Mucosa of rectum (tissue), 2 donors: ENCODE data around the gene FAM222A.

Experiments used
- H3K27ac ChIP-seq, 2 donors: one replicate each; pipeline ENCODE4 v1.7.0; 2013; ENCODE audit warnings: inconsistent platforms in 2 of 2, low read depth in 2 of 2, low read length in 2 of 2
- H3K27me3 ChIP-seq, 2 donors: one replicate each; pipeline ENCODE4 v1.7.0; 2013; ENCODE audit warnings: low read length in 2 of 2; ENCODE audit not compliant: control insufficient read depth in 2 of 2, insufficient read depth in 2 of 2
- H3K36me3 ChIP-seq, 2 donors: one replicate each; pipeline ENCODE4 v1.7.0; 2013; ENCODE audit warnings: low read length in 2 of 2; ENCODE audit not compliant: control insufficient read depth in 2 of 2, insufficient read depth in 2 of 2
- H3K4me1 ChIP-seq, 2 donors: one replicate each; pipeline ENCODE4 v1.7.0; 2013; ENCODE audit warnings: low read length in 2 of 2, mild to moderate bottlenecking in 1 of 2; ENCODE audit not compliant: control insufficient read depth in 2 of 2, insufficient read depth in 2 of 2
- H3K4me3 ChIP-seq, 2 donors: one replicate each; pipeline ENCODE4 v1.7.0; 2013; ENCODE audit warnings: low read length in 2 of 2
- H3K9ac ChIP-seq, 2 donors: one replicate each; pipeline ENCODE4 v1.7.0; 2013; ENCODE audit warnings: low read length in 2 of 2, low read depth in 1 of 2, mild to moderate bottlenecking in 1 of 2
- H3K9me3 ChIP-seq, 2 donors: one replicate each; pipeline ENCODE4 v1.7.0; 2013; ENCODE audit warnings: low read length in 2 of 2; ENCODE audit not compliant: control insufficient read depth in 2 of 2
- donor health status: healthy.
- donor health status: Normal muscosa, but diverticular disease.

FAM222A gene

GRCh38 chr12:109786799-109787198 is 73.2 kb downstream of the FAM222A start:
- no peaks in the 10 kb centered on the region for H3K4me1 ChIP-seq
- H3K27ac ChIP-seq: no peak overlapping the region
- no peak overlapping the region for H3K9ac ChIP-seq
- no peaks in the 10 kb centered on the region for H3K36me3 ChIP-seq
- H3K9me3 ChIP-seq: no peaks in the 10 kb centered on the region
- H3K27me3 ChIP-seq: peaks cover 0 to 2% of the 10 kb centered on the region in 2 donors
- no peak overlapping the region for H3K4me3 ChIP-seq

- Histone ChIP-seq H3K27me3 (peaks cover 0 to 2% of the 10 kb centered on the region in 2 donors), H3K9ac (no peak overlapping the region), H3K36me3 (no peaks in the 10 kb centered on the region), H3K4me1 (no peaks in the 10 kb centered on the region), H3K4me3 (no peak overlapping the region), H3K9me3 (no peaks in the 10 kb centered on the region), H3K27ac (no peak overlapping the region)
These were observed 76.0 kb downstream of the FAM222A start for GRCh38 chr12:109789526-109790048.

- peaks cover 0 to 2% of the 10 kb centered on the region in 2 donors for H3K27me3 ChIP-seq
- no peak overlapping the region for H3K4me3 ChIP-seq
- no peak overlapping the region for H3K9ac ChIP-seq
- no peaks in the 10 kb centered on the region for H3K4me1 ChIP-seq
- no peak overlapping the region for H3K27ac ChIP-seq
- H3K36me3 ChIP-seq: no peaks in the 10 kb centered on the region
- H3K9me3 ChIP-seq: no peaks in the 10 kb centered on the region
These were observed 79.4 kb downstream of the FAM222A start for GRCh38 chr12:109792992-109793391.

- H3K27me3 ChIP-seq: peaks cover 0 to 2% of the 10 kb centered on the region in 2 donors
- H3K4me3 ChIP-seq: no peak overlapping the region
- no peaks in the 10 kb centered on the region for H3K36me3 ChIP-seq
- H3K9me3 ChIP-seq: no peaks in the 10 kb centered on the region
- H3K4me1 ChIP-seq: no peaks in the 10 kb centered on the region
- no peak overlapping the region for H3K9ac ChIP-seq
- H3K27ac ChIP-seq: no peak overlapping the region
These were observed 79.8 kb downstream of the FAM222A start for GRCh38 chr12:109793411-109793810.

GRCh38 chr12:109793826-109794501 is 80.3 kb downstream of the FAM222A start:
- Histone ChIP-seq H3K27ac (no peak overlapping the region), H3K27me3 (no peaks in the 10 kb centered on the region), H3K9ac (no peak overlapping the region), H3K9me3 (no peaks in the 10 kb centered on the region), H3K36me3 (no peaks in the 10 kb centered on the region), H3K4me1 (no peaks in the 10 kb centered on the region), H3K4me3 (no peak overlapping the region)

GRCh38 chr12:109795023-109795422 is 81.4 kb downstream of the FAM222A start:
- H3K9me3 ChIP-seq: no peaks in the 10 kb centered on the region
- no peak overlapping the region for H3K4me3 ChIP-seq
- H3K4me1 ChIP-seq: no peaks in the 10 kb centered on the region
- no peak overlapping the region for H3K9ac ChIP-seq
- H3K36me3 ChIP-seq: no peaks in the 10 kb centered on the region
- no peak overlapping the region for H3K27ac ChIP-seq
- H3K27me3 ChIP-seq: no peaks in the 10 kb centered on the region

- H3K9ac ChIP-seq: no peak overlapping the region
- H3K4me1 ChIP-seq: no peaks in the 10 kb centered on the region
- no peak overlapping the region for H3K27ac ChIP-seq
- no peaks in the 10 kb centered on the region for H3K27me3 ChIP-seq
- no peaks in the 10 kb centered on the region for H3K36me3 ChIP-seq
- H3K9me3 ChIP-seq: no peaks in the 10 kb centered on the region
- H3K4me3 ChIP-seq: no peak overlapping the region
These were observed 82.4 kb downstream of the FAM222A start for GRCh38 chr12:109796057-109796456.

GRCh38 chr12:109797905-109798669 is 84.5 kb downstream of the FAM222A start:
- no peaks in the 10 kb centered on the region for H3K36me3 ChIP-seq
- H3K27me3 ChIP-seq: no peaks in the 10 kb centered on the region
- no peak overlapping the region for H3K9ac ChIP-seq
- H3K9me3 ChIP-seq: no peaks in the 10 kb centered on the region
- no peak overlapping the region for H3K4me3 ChIP-seq
- H3K27ac ChIP-seq: no peak overlapping the region
- H3K4me1 ChIP-seq: no peaks in the 10 kb centered on the region

GRCh38 chr12:109798691-109799090 is 85.1 kb downstream of the FAM222A start:
- Histone ChIP-seq H3K9me3 (no peaks in the 10 kb centered on the region), H3K27me3 (no peaks in the 10 kb centered on the region), H3K9ac (no peak overlapping the region), H3K4me3 (no peak overlapping the region), H3K4me1 (no peaks in the 10 kb centered on the region), H3K36me3 (no peaks in the 10 kb centered on the region), H3K27ac (no peak overlapping the region)

- Histone ChIP-seq H3K4me3 (no peak overlapping the region), H3K27me3 (no peaks in the 10 kb centered on the region), H3K36me3 (no peaks in the 10 kb centered on the region), H3K9me3 (no peaks in the 10 kb centered on the region), H3K9ac (no peak overlapping the region), H3K4me1 (no peaks in the 10 kb centered on the region), H3K27ac (no peak overlapping the region)
These were observed 86.9 kb downstream of the FAM222A start for GRCh38 chr12:109800536-109800935.
